ENCODE results near the gene CPAMD8. TPM values are rescaled to one million over a fixed set of nuclear protein-coding genes. Genes with fewer than 3 reads are reported as not detected.

Gene CPAMD8
- total and polyA plus RNA-seq, 2 of the 8 experiments (the other 6 are each of a cell fraction or from before 2014, with no cell fraction given), result 6.1 to 9.2 TPM

DNA sequence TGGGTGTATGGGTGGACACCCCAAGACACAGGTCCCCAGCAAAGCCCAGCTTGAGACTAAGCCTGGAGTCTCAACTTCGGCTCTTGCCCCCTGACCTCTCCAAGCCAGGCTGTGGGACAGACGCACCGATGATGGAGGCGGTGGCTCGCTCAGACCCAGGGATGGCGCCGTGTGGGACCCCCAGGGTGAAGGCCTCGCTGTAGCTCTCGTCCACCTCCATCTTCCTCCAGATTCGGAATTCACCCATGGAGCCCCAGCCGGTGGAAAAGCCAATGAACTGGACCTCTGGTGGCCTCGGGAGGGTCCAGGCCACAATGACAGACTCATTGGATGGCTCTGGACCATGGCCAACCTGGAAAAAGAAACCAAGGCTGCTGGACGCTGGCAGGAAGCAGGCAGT, 98.7 kb downstream of the CPAMD8 start (continued):
- TF ChIP-seq GTF2F1 (IDR thresholded peaks at IDR 0.05; ENCODE audit: borderline replicate concordance, low read depth, low read length) (no peak), RFX5 (IDR thresholded peaks at IDR 0.05; ENCODE audit: borderline replicate concordance, low read depth, low read length) (no peak), SP4 (IDR thresholded peaks at IDR 0.05; ENCODE audit: low read length) (no peak), SRF (IDR thresholded peaks at IDR 0.05; ENCODE audit: low read depth, low read length) (no peak)

Measured in H1 (cell line).